Osteoblast (primary cell): ENCODE measurements around the gene SAP30BP. TPM values are rescaled to one million over a fixed set of nuclear protein-coding genes. Genes with fewer than 3 reads are reported as not detected.

Source experiments
- DNase-seq: peaks from one replicate; pipeline ENCODE4 v3.0.0; 2011; ENCODE audit warnings: low spot score, mixed read lengths; ENCODE audit not compliant: insufficient read length; ENCODE audit errors: missing footprints
- H2AFZ ChIP-seq: 2 replicates; pipeline ENCODE4 v1.6.0; 2011; ENCODE audit warnings: mild to moderate bottlenecking, low read length
- H3K27ac ChIP-seq: 2 replicates; pipeline ENCODE4 v1.5.1; 2011; ENCODE audit warnings: mild to moderate bottlenecking, low read depth, low read length, moderate library complexity
- H3K27me3 ChIP-seq: 2 replicates; pipeline ENCODE4 v1.6.0; 2012; ENCODE audit warnings: mild to moderate bottlenecking, control low read depth, inconsistent platforms, low read length, moderate library complexity; ENCODE audit not compliant: insufficient read depth
- H3K36me3 ChIP-seq: 2 replicates; pipeline ENCODE4 v1.5.1; 2011; ENCODE audit warnings: mild to moderate bottlenecking, low read length, control low read depth, moderate library complexity; ENCODE audit not compliant: insufficient read depth
- H3K4me1 ChIP-seq: 2 replicates; pipeline ENCODE4 v1.5.1; 2011; ENCODE audit warnings: mild to moderate bottlenecking, low read length, control low read depth, moderate library complexity; ENCODE audit not compliant: insufficient read depth
- H3K4me2 ChIP-seq: 2 replicates; pipeline ENCODE4 v1.6.0; 2011; ENCODE audit warnings: mild to moderate bottlenecking, low read length; ENCODE audit not compliant: insufficient read depth
- H3K4me3 ChIP-seq: fragments of 200-600 bp; sonication (generic); 3 replicates; pipeline ENCODE4 v1.5.1; 2012; ENCODE audit warnings: mild to moderate bottlenecking, low read length, inconsistent platforms; ENCODE audit not compliant: insufficient read depth
- H3K79me2 ChIP-seq: 2 replicates; pipeline ENCODE4 v1.6.0; 2012; ENCODE audit warnings: mild to moderate bottlenecking, low read length, control low read depth, inconsistent platforms; ENCODE audit not compliant: insufficient read depth
- H3K9me3 ChIP-seq: 2 replicates; pipeline ENCODE4 v1.5.1; 2011; ENCODE audit warnings: low read depth, low read length, control low read depth
- H4K20me1 ChIP-seq: 2 replicates; pipeline ENCODE4 v1.6.0; 2012; ENCODE audit warnings: mild to moderate bottlenecking, low read length, control low read depth; ENCODE audit not compliant: insufficient read depth
- total RNA-seq: library from RNA; depleted of rRNA; stranded (reverse); fragments of >200 nt; gene quantifications from 2 replicates; pipeline ENCODE4 v1.2.3, GENCODE V29; 2012
- TF ChIP-seq, protein P1 (sequence below): IDR thresholded peaks from 2 replicates; pipeline ENCODE4 v1.5.1; 2011; ENCODE audit warnings: mild to moderate bottlenecking, low read depth, low read length, moderate library complexity; ENCODE audit errors: extremely low read depth

SAP30BP gene
- total RNA-seq, 1 donor: 48.1 TPM

DNA sequence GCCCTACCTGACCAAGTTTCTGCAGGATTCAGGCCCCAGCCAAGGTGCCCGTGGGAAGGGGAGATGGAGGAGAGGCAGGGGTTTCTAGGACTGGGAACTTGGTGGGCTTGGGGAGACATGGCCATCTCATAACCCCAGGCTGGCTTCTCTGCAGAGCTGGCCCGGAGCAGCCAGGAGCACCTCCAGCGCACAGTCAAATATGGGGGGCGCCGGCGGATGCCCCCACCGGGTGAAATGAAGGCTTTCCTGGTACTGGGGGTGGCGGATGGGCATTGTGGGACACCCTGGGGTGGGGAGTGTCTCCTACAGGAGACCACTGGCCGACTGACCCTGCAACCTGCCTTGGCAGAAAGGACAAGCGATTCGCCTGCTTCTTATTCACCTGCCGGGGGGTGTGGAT, 43.1 kb upstream of the SAP30BP start:
- DNase-seq: no peak
- no peaks in the 10 kb centered on the region for H3K4me1 ChIP-seq
- TF ChIP-seq, protein P1, sequence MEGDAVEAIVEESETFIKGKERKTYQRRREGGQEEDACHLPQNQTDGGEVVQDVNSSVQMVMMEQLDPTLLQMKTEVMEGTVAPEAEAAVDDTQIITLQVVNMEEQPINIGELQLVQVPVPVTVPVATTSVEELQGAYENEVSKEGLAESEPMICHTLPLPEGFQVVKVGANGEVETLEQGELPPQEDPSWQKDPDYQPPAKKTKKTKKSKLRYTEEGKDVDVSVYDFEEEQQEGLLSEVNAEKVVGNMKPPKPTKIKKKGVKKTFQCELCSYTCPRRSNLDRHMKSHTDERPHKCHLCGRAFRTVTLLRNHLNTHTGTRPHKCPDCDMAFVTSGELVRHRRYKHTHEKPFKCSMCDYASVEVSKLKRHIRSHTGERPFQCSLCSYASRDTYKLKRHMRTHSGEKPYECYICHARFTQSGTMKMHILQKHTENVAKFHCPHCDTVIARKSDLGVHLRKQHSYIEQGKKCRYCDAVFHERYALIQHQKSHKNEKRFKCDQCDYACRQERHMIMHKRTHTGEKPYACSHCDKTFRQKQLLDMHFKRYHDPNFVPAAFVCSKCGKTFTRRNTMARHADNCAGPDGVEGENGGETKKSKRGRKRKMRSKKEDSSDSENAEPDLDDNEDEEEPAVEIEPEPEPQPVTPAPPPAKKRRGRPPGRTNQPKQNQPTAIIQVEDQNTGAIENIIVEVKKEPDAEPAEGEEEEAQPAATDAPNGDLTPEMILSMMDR: no peak
- H3K4me3 ChIP-seq: no peak overlapping the region
- H3K36me3 ChIP-seq: no peaks in the 10 kb centered on the region
- no peak overlapping the region for H3K27ac ChIP-seq
- H2AFZ ChIP-seq: no peak overlapping the region
- H3K27me3 ChIP-seq: no peaks in the 10 kb centered on the region
- no peaks in the 10 kb centered on the region for H3K79me2 ChIP-seq
- no peak overlapping the region for H3K4me2 ChIP-seq
- H4K20me1 ChIP-seq: no peaks in the 10 kb centered on the region
- no peaks in the 10 kb centered on the region for H3K9me3 ChIP-seq

DNA sequence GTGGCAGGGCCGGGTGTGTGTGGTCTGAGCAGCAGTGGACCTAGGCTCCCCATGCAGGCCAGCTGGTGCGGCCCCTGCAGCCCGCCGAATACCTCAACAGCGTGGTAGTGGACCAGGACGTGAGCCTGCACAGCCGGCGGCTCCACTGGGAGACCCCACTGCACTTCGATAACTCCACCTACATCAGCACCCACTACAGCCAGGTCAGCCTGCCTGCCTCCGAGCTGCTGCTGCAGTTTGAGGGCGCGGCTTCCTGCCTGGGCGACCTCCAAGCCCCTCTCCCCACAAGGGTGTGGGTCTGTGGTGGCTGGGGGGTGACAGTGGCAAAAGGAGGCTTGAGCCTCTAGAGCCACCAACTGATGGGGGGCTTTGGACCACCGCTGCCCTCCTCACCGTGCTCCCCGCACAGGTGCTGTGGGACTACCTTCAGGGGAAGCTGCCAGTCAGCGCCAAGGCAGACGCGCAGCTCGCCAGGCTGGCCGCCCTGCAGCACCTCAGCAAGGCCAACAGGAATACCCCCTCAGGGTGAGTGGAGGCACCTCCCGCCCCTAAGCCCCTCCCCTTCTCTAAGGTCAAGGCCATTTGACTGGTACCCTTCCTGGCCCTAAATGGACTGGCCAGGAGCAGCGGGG, 42.3 kb upstream of the SAP30BP start:
- Histone ChIP-seq H3K4me3 (no peak overlapping the region), H3K36me3 (no peaks in the 10 kb centered on the region), H3K27ac (no peak overlapping the region), H3K27me3 (no peaks in the 10 kb centered on the region), H3K4me1 (no peaks in the 10 kb centered on the region), H2AFZ (no peak overlapping the region), H3K9me3 (no peaks in the 10 kb centered on the region), H4K20me1 (no peaks in the 10 kb centered on the region), H3K79me2 (no peaks in the 10 kb centered on the region), H3K4me2 (no peak overlapping the region)
- TF ChIP-seq, protein P1: no peak
- no peak for DNase-seq

DNA sequence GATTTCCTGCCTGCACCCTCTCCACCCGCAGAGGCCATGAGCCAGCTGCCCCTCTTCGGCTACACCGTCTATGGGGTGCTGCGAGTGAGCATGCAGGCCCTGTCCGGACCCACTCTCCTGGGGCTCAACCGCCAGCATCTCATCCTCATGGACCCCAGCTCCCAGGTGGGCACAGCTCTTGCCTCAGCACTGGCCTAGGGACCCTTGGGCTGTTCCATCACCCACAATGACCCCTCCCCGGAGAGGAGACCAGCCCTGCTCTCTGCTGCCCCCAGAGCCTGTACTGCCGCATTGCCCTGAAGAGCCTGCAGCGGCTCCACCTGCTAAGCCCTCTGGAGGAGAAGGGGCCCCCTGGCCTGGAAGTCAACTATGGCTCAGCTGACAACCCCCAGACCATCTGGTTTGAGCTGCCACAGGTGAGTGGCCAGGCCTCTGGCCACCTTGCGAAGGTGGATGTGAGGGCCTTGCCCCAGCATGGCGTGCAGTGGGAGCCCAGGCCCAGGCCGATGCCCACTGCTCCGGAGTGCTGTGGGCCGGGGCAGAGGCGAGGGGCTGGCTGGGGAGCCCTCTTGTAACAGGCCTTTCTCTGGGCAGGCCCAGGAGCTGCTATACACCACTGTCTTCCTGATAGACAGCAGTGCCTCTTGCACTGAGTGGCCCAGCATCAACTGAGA, 41.2 kb upstream of the SAP30BP start:
- Histone ChIP-seq H3K9me3 (no peaks in the 10 kb centered on the region), H3K4me1 (no peaks in the 10 kb centered on the region), H3K79me2 (no peaks in the 10 kb centered on the region), H3K4me2 (no peak overlapping the region), H4K20me1 (no peaks in the 10 kb centered on the region), H2AFZ (no peak overlapping the region), H3K36me3 (no peaks in the 10 kb centered on the region), H3K27ac (no peak overlapping the region), H3K4me3 (no peak overlapping the region), H3K27me3 (no peaks in the 10 kb centered on the region)
- TF ChIP-seq, protein P1: peak; percentile 63
- peak; percentile 96 for DNase-seq

DNA sequence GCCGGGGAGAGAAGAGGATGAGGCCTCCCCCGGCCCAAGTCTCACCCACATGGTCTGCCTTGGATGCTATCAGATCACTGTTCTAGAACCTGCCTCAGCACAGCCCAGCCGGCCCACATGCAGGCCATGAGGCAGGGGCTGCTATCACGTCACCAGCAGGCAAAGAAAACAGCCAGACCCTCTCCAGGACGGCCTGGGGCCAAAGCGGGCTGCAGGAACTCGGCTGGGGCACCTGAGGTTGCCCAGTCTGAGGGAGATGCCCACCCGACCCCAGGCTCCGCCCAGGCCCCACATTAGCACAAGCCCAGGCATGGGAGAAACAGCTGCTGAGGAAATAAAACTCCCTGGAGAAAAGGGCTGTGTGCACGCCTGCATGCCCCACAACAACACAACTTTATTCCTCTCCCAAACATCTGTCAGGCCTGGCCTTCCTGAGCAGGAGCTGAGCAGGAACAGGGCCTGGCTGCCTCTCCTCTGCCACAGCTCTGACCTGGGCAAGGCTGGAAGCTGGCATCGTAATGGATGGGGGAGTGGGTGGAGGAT, 40.6 kb upstream of the SAP30BP start:
- TF ChIP-seq, protein P1: no peak
- Histone ChIP-seq H3K4me3 (no peak overlapping the region), H3K4me1 (no peaks in the 10 kb centered on the region), H4K20me1 (no peaks in the 10 kb centered on the region), H3K4me2 (no peak overlapping the region), H3K27me3 (no peaks in the 10 kb centered on the region), H3K79me2 (no peaks in the 10 kb centered on the region), H3K36me3 (no peaks in the 10 kb centered on the region), H3K27ac (no peak overlapping the region), H3K9me3 (no peaks in the 10 kb centered on the region), H2AFZ (no peak overlapping the region)
- no peak for DNase-seq
